Keratinocyte (primary cell): ENCODE measurements around the gene ATXN7L1. TPM values are rescaled to one million over a fixed set of nuclear protein-coding genes. Genes with fewer than 3 reads are reported as not detected.
"Not testable (repeated sequence)": the region's sequence is repeated elsewhere in the genome, so short reads cannot be mapped to it uniquely, and the experiment has no call there.

ENCODE experiments used
- DNase-seq: peaks from one replicate; pipeline ENCODE4 v3.0.0-alpha.2; 2011; ENCODE audit warnings: low read depth, missing footprints, low spot score
- FAIRE-seq: peaks from 2 replicates; lab custom pipeline; 2011; peaks lifted over from hg19 to GRCh38; lab: Jason Lieb, UNC
- H2AFZ ChIP-seq: 2 replicates; pipeline ENCODE4 v1.6.0; 2012; ENCODE audit warnings: low read length, control low read depth, inconsistent platforms; ENCODE audit not compliant: control insufficient read depth
- H3K27ac ChIP-seq: 2 replicates; pipeline ENCODE4 v1.5.1; 2011; ENCODE audit warnings: low read length; ENCODE audit not compliant: control insufficient read depth, insufficient read depth
- H3K27me3 ChIP-seq: 3 replicates; pipeline ENCODE4 v1.6.0; 2011; ENCODE audit warnings: low read length; ENCODE audit not compliant: control insufficient read depth, insufficient read depth; ENCODE audit errors: extremely low read depth
- H3K36me3 ChIP-seq, 2 experiments: 2 replicates in 1 of 2; 3 replicates in 1 of 2; pipeline ENCODE4 v1.5.1; 2011; ENCODE audit warnings: low read length in 2 of 2, mild to moderate bottlenecking in 1 of 2; ENCODE audit not compliant: control insufficient read depth in 2 of 2, insufficient read depth in 2 of 2; ENCODE audit errors: extremely low read depth in 1 of 2
- H3K4me1 ChIP-seq: 3 replicates; pipeline ENCODE4 v1.5.1; 2011; ENCODE audit warnings: low read length; ENCODE audit not compliant: control insufficient read depth, insufficient read depth; ENCODE audit errors: extremely low read depth
- H3K4me2 ChIP-seq: 3 replicates; pipeline ENCODE4 v1.6.0; 2011; ENCODE audit warnings: low read depth, low read length; ENCODE audit not compliant: control insufficient read depth, insufficient read depth; ENCODE audit errors: extremely low read depth
- H3K4me3 ChIP-seq, 3 experiments: fragments of 200-600 bp in 1 of 3; sonication (generic) in 1 of 3; 2 replicates in 2 of 3; 3 replicates in 1 of 3; pipeline ENCODE4 v1.5.1; 2011 to 2016; ENCODE audit warnings: low read length in 3 of 3, mild to moderate bottlenecking in 3 of 3, control low read depth in 2 of 3, inconsistent platforms in 1 of 3, low read depth in 1 of 3, mixed read lengths in 1 of 3, mixed run types in 1 of 3, moderate library complexity in 1 of 3; ENCODE audit not compliant: control insufficient read depth in 2 of 3, insufficient read depth in 2 of 3; ENCODE audit errors: extremely low read depth in 1 of 3
- H3K79me2 ChIP-seq: 2 replicates; pipeline ENCODE4 v1.6.0; 2012; ENCODE audit warnings: low read length; ENCODE audit not compliant: control insufficient read depth, insufficient read depth
- H3K9ac ChIP-seq: 3 replicates; pipeline ENCODE4 v1.6.0; 2011; ENCODE audit warnings: low read length; ENCODE audit not compliant: control insufficient read depth, insufficient read depth; ENCODE audit errors: extremely low read depth
- H3K9me1 ChIP-seq: 3 replicates; pipeline ENCODE4 v1.6.0; 2011; ENCODE audit warnings: low read length; ENCODE audit not compliant: control insufficient read depth, insufficient read depth; ENCODE audit errors: extremely low read depth
- H3K9me3 ChIP-seq: 2 replicates; pipeline ENCODE4 v1.5.1; 2012; ENCODE audit warnings: low read depth, low read length; ENCODE audit not compliant: control insufficient read depth
- H4K20me1 ChIP-seq: 3 replicates; pipeline ENCODE4 v1.6.0; 2011; ENCODE audit warnings: low read length; ENCODE audit not compliant: control insufficient read depth, insufficient read depth; ENCODE audit errors: extremely low read depth
- CTCF ChIP-seq, 3 experiments: IDR thresholded peaks in 1 of 3; conservative IDR thresholded peaks in 1 of 3; optimal IDR thresholded peaks in 1 of 3; 2 replicates in 2 of 3; 3 replicates in 1 of 3; pipeline versions ENCODE3 to v1.5.1; 2011; ENCODE audit warnings: low read length in 3 of 3, mild to moderate bottlenecking in 3 of 3, moderate library complexity in 2 of 3, control low read depth in 1 of 3, inconsistent platforms in 1 of 3; ENCODE audit not compliant: insufficient read depth in 2 of 3; ENCODE audit errors: extremely low read depth in 1 of 3
- EZH2 ChIP-seq: IDR thresholded peaks from one replicate; pipeline ENCODE4 v1.6.1; 2012; ENCODE audit warnings: inconsistent platforms, mild to moderate bottlenecking, low read length, moderate library complexity
- dilution Hi-C: fragments of 300-500 bp; cut with MboI; formaldehyde crosslinking; loops from one replicate; pipeline ENCODE4 v1.7.0; 2020; ENCODE audit warnings: low sequenced_read_pairs; ENCODE audit not compliant: extremely low pct_ligation_motif_present
- polyA plus RNA-seq, 5 experiments: library from polyadenylated mRNA; depleted of rRNA in 3 of 5; stranded (reverse) in 3 of 5; stranded (forward) in 1 of 5; unstranded in 1 of 5; fragments of >200 nt; gene quantifications; 1 replicate in 1 of 5; 2 replicates in 3 of 5; 3 replicates in 1 of 5; pipeline versions ENCODE4 v1.2.1 to v1.2.3, GENCODE V29; 2011 to 2012; ENCODE audit warnings: missing spikeins in 2 of 5, low read depth in 1 of 5, low replicate concordance in 1 of 5

Gene ATXN7L1
- polyA plus RNA-seq, 1 donor (not counting 4 experiments of a cell fraction or from before 2014, with no cell fraction given) = 4.8 TPM

DNA sequence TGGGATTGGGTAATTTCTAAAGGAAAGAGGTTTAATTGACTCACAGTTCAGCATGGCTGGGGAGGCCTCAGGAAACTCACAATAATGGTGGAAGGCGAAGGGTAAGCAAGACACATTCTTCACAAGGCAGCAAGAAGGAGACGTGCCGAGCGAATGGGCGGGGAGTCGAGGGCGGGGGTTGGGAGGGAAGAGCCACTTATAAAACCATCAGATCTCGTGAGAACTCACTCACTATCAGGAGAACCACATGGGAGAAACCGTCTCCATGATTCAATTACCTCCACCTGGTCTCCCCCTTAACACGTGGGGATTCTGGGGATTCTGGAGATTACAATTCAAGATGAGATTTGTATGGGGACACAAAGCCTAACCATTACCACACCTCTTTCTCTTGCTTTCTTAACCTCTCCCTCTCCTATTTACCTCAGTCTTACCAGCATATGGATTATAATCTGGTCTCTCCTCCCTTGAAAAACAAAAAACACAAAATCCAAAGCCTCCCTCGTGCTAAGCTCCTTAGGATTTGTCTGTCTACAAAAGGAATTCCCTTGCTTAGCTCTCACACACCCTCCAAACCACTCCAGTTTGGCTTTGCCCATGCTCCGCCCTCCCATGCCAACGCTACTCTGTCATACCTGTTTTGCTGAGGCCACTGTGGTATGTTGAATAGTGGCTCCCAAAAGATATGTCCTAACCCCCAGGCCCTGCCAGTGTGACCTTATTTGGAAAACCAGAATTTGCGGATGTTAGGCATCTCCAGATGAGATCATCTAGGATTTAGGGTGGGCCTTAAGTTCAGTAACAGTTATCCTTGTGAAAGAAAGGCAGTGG lies 275.5 kb downstream of the ATXN7L1 start:
- Histone ChIP-seq H3K9me1 (no peaks in the 10 kb centered on the region), H3K9ac (no peak overlapping the region), H3K4me2 (peak overlapping the region; percentile 0), H3K36me3 (no peaks in the 10 kb centered on the region), H3K79me2 (no peaks in the 10 kb centered on the region), H3K4me3 (no peak overlapping the region), H3K4me1 (peaks cover 6% of the 10 kb centered on the region), H3K27ac (no peak overlapping the region), H4K20me1 (no peaks in the 10 kb centered on the region), H3K27me3 (no peaks in the 10 kb centered on the region), H3K9me3 (no peaks in the 10 kb centered on the region), H2AFZ (peak overlapping the region; percentile 63)
- no peak for TF ChIP-seq EZH2
- TF ChIP-seq CTCF (optimal IDR thresholded peaks at IDR 0.05 in 1 of 3, IDR thresholded peaks at IDR 0.05 in 1 of 3, conservative IDR thresholded peaks at IDR 0.05 in 1 of 3; ENCODE audit: extremely low read depth in 1 of 3, insufficient read depth in 2 of 3, low read length in 3 of 3) = no peak
- FAIRE-seq (peak; percentile 68), DNase-seq (no peak)
- dilution Hi-C loops = no loop called here

- dilution Hi-C loops = no loop called here
- H3K79me2 ChIP-seq = no peaks in the 10 kb centered on the region
- no peaks in the 10 kb centered on the region for H3K9me1 ChIP-seq
- H3K4me1 ChIP-seq = peaks cover 6% of the 10 kb centered on the region
- no peaks in the 10 kb centered on the region for H3K27me3 ChIP-seq
- no peaks in the 10 kb centered on the region for H3K36me3 ChIP-seq
- FAIRE-seq = no peak
- DNase-seq = no peak
- H3K9ac ChIP-seq = no peak overlapping the region
- H3K4me2 ChIP-seq = no peak overlapping the region
- H4K20me1 ChIP-seq = no peaks in the 10 kb centered on the region
- H3K4me3 ChIP-seq = no peak overlapping the region
- H2AFZ ChIP-seq = no peak overlapping the region
- H3K27ac ChIP-seq = no peak overlapping the region
- TF ChIP-seq CTCF (optimal IDR thresholded peaks at IDR 0.05 in 1 of 3, IDR thresholded peaks at IDR 0.05 in 1 of 3, conservative IDR thresholded peaks at IDR 0.05 in 1 of 3; ENCODE audit: extremely low read depth in 1 of 3, insufficient read depth in 2 of 3, low read length in 3 of 3) = no peak
- TF ChIP-seq EZH2 = no peak
- H3K9me3 ChIP-seq = no peaks in the 10 kb centered on the region
These were observed 276.8 kb downstream of the ATXN7L1 start for GRCh38 chr7:105599551-105599950.

- H3K27ac ChIP-seq, H3K4me2 ChIP-seq, H3K9me1 ChIP-seq, H3K9ac ChIP-seq, H3K4me1 ChIP-seq, H4K20me1 ChIP-seq, H3K9me3 ChIP-seq, H3K4me3 ChIP-seq, dilution Hi-C loops, H3K27me3 ChIP-seq, H3K36me3 ChIP-seq, H2AFZ ChIP-seq, FAIRE-seq, H3K79me2 ChIP-seq, DNase-seq: not testable (repeated sequence)
These were observed 277.3 kb downstream of the ATXN7L1 start for GRCh38 chr7:105599080-105599479.
